ENCODE results near the gene LORICRIN. TPM values are rescaled to one million over a fixed set of nuclear protein-coding genes. Genes with fewer than 3 reads are reported as not detected.

LORICRIN gene
- total and polyA plus RNA-seq, 2 donors (not counting 1 experiment from before 2014, with no cell fraction given), result 0.39 TPM; not detected in 1

DNA sequence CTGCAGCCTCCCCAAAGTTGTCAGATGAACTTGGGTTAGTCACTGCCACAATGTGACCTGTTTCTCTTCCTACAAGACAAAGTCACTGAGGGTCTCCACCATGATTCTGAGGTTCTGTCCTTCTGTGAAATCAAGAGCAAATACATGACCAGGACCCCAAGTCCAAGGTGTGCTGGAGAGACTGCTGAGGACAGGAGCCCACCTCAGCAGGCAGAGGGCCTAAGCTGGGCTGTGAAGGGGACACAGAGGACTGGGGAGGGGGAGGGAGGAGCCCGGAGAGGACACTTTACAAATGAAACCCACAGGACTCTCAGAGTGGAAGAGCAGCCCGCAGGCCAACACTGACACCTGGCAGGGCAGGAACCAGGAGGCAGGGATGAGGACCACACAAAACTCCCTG, 50.0 kb downstream of the LORICRIN start:
- no peaks in the 10 kb centered on the region for H3K4me1 Mint-ChIP-seq
- 92% methylated on average over 2 of the region's 2 CpGs for WGBS (ENCODE audit: insufficient coverage)
- TF ChIP-seq, protein P1, sequence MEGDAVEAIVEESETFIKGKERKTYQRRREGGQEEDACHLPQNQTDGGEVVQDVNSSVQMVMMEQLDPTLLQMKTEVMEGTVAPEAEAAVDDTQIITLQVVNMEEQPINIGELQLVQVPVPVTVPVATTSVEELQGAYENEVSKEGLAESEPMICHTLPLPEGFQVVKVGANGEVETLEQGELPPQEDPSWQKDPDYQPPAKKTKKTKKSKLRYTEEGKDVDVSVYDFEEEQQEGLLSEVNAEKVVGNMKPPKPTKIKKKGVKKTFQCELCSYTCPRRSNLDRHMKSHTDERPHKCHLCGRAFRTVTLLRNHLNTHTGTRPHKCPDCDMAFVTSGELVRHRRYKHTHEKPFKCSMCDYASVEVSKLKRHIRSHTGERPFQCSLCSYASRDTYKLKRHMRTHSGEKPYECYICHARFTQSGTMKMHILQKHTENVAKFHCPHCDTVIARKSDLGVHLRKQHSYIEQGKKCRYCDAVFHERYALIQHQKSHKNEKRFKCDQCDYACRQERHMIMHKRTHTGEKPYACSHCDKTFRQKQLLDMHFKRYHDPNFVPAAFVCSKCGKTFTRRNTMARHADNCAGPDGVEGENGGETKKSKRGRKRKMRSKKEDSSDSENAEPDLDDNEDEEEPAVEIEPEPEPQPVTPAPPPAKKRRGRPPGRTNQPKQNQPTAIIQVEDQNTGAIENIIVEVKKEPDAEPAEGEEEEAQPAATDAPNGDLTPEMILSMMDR (IDR thresholded peaks at IDR 0.05), result no peak
- TF ChIP-seq EZH2 (IDR thresholded peaks at IDR 0.05; ENCODE audit: borderline replicate concordance, insufficient read depth, low read depth, low read length, poor library complexity, severe bottlenecking), result no peak
- intact Hi-C loops (cut with micrococcal nuclease), result no loop called here
- H3K4me3 Mint-ChIP-seq, result no peak overlapping the region
- Histone ChIP-seq H3K27ac (ENCODE audit: low read length in 2 of 2) (no peak overlapping the region), H3K9ac (ENCODE audit: low read length) (no peak overlapping the region), H3K4me3 (ENCODE audit: control extremely low read depth in 1 of 5, extremely low read depth in 1 of 5, insufficient read depth in 1 of 5, low read depth in 2 of 5, low read length in 4 of 5) (no peak overlapping the region), H4K20me1 (ENCODE audit: control insufficient read depth, insufficient read depth, low read length, poor library complexity, severe bottlenecking) (no peaks in the 10 kb centered on the region), H3K27me3 (replicated peaks in 1 of 4; ENCODE audit: control extremely low read depth in 1 of 4, control insufficient read depth in 3 of 4, insufficient read depth in 4 of 4, low read length in 3 of 4) (peaks cover 0 to 3% (median 0%) of the 10 kb centered on the region in 4 experiments), H3K9me3 (ENCODE audit: control extremely low read depth in 1 of 3, control insufficient read depth in 2 of 3, insufficient read depth in 1 of 3, low read length in 2 of 3) (no peaks in the 10 kb centered on the region), H3K79me2 (ENCODE audit: control insufficient read depth, insufficient read depth, low read length) (no peaks in the 10 kb centered on the region), H3K4me2 (replicated peaks; ENCODE audit: low read depth, low read length, poor library complexity, severe bottlenecking) (no peak overlapping the region), H2AFZ (ENCODE audit: insufficient read depth, low read depth, low read length, poor library complexity, severe bottlenecking) (no peak overlapping the region), H3K36me3 (replicated peaks in 1 of 2; ENCODE audit: control extremely low read depth in 1 of 2, control insufficient read depth in 1 of 2, extremely low read depth in 1 of 2, insufficient read depth in 2 of 2, low read length in 1 of 2) (no peaks in the 10 kb centered on the region), H3K4me1 (ENCODE audit: control insufficient read depth in 2 of 2, insufficient read depth in 2 of 2, low read length in 2 of 2) (no peaks in the 10 kb centered on the region)
- DNase-seq (no peak), ATAC-seq (ENCODE audit: low read depth) (no peak)
- no peak overlapping the region for H3K27ac Mint-ChIP-seq
- peaks cover 42% of the 10 kb centered on the region for H3K27me3 Mint-ChIP-seq
- POLR2A ChIA-PET, result no interaction called here
- CTCF ChIA-PET, result no interaction called here
- H3K9me3 Mint-ChIP-seq (ENCODE audit: insufficient read depth), result no peaks in the 10 kb centered on the region

DNA sequence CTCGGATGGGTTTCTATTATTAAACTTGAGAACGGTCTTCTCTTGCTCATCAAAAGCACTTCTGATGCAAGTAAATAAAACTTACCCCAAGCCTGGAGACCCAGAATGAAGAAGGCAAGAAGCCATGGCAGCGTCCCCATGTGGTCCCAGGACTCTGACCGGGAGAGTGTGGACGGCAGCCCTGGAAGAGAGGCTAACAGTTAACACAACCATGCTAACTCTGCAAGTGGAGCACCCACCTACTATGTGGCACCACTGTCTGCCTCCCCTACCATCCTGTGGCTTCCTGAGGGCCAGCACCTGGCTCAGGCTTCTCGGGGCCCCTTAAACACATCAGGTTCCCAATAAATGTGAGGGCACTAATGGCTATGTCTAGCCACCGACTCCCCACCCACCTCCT, 51.0 kb downstream of the LORICRIN start:
- no peak overlapping the region for H3K27ac ChIP-seq (ENCODE audit: low read length in 2 of 2)
- H3K4me3 ChIP-seq (ENCODE audit: control extremely low read depth in 1 of 5, extremely low read depth in 1 of 5, insufficient read depth in 1 of 5, low read depth in 2 of 5, low read length in 4 of 5), result no peak overlapping the region
- DNase-seq (no peak), ATAC-seq (ENCODE audit: low read depth) (no peak)
- peaks cover 2% of the 10 kb centered on the region for H3K9me3 Mint-ChIP-seq (ENCODE audit: insufficient read depth)
- no peak overlapping the region for H3K9ac ChIP-seq (ENCODE audit: low read length)
- no peaks in the 10 kb centered on the region for H4K20me1 ChIP-seq (ENCODE audit: control insufficient read depth, insufficient read depth, low read length, poor library complexity, severe bottlenecking)
- H3K36me3 ChIP-seq (replicated peaks in 1 of 2; ENCODE audit: control extremely low read depth in 1 of 2, control insufficient read depth in 1 of 2, extremely low read depth in 1 of 2, insufficient read depth in 2 of 2, low read length in 1 of 2), result no peaks in the 10 kb centered on the region
- no peaks in the 10 kb centered on the region for H3K4me1 ChIP-seq (ENCODE audit: control insufficient read depth in 2 of 2, insufficient read depth in 2 of 2, low read length in 2 of 2)
- ChIA-PET POLR2A (no interaction called here), CTCF (no interaction called here)
- H3K27me3 ChIP-seq (replicated peaks in 1 of 4; ENCODE audit: control extremely low read depth in 1 of 4, control insufficient read depth in 3 of 4, insufficient read depth in 4 of 4, low read length in 3 of 4), result peaks cover 0 to 3% (median 0%) of the 10 kb centered on the region in 4 experiments
- intact Hi-C loops (cut with micrococcal nuclease), result no loop called here
- H3K4me1 Mint-ChIP-seq, result no peaks in the 10 kb centered on the region
- H3K79me2 ChIP-seq (ENCODE audit: control insufficient read depth, insufficient read depth, low read length), result no peaks in the 10 kb centered on the region
- no peak overlapping the region for H3K4me3 Mint-ChIP-seq
- no peak for TF ChIP-seq EZH2 (IDR thresholded peaks at IDR 0.05; ENCODE audit: borderline replicate concordance, insufficient read depth, low read depth, low read length, poor library complexity, severe bottlenecking)
- TF ChIP-seq, protein P1 (IDR thresholded peaks at IDR 0.05), result no peak
- WGBS (ENCODE audit: insufficient coverage), result 71% methylated on average over 6 of the region's 7 CpGs
- no peak overlapping the region for H3K27ac Mint-ChIP-seq
- H2AFZ ChIP-seq (ENCODE audit: insufficient read depth, low read depth, low read length, poor library complexity, severe bottlenecking), result no peak overlapping the region
- H3K9me3 ChIP-seq (ENCODE audit: control extremely low read depth in 1 of 3, control insufficient read depth in 2 of 3, insufficient read depth in 1 of 3, low read length in 2 of 3), result no peaks in the 10 kb centered on the region
- H3K4me2 ChIP-seq (replicated peaks; ENCODE audit: low read depth, low read length, poor library complexity, severe bottlenecking), result no peak overlapping the region
- peaks cover 39% of the 10 kb centered on the region for H3K27me3 Mint-ChIP-seq

Other genes starting within 250 kb of the LORICRIN start
- not detected in 2 replicates for gene SPRR1B, start 228.5 kb upstream of the LORICRIN start, total RNA-seq
- not detected in 2 replicates for gene SPRR1B, start 228.5 kb upstream of the LORICRIN start, polyA plus RNA-seq
- not detected in 2 replicates for gene SPRR2D, start 218.6 kb upstream of the LORICRIN start, total RNA-seq
- gene SPRR2D, start 218.6 kb upstream of the LORICRIN start, polyA plus RNA-seq, result not detected in 2 replicates
- not detected in 2 replicates for gene SPRR2A, start 202.2 kb upstream of the LORICRIN start, total RNA-seq
- gene SPRR2A, start 202.2 kb upstream of the LORICRIN start, polyA plus RNA-seq, result not detected in 2 replicates
- not detected in 2 replicates for gene SPRR2B, start 188.1 kb upstream of the LORICRIN start, total RNA-seq
- not detected in 2 replicates for gene SPRR2B, start 188.1 kb upstream of the LORICRIN start, polyA plus RNA-seq
- gene SPRR2E, start 165.2 kb upstream of the LORICRIN start, total RNA-seq, result not detected in 2 replicates
- gene SPRR2E, start 165.2 kb upstream of the LORICRIN start, polyA plus RNA-seq, result not detected in 2 replicates
- gene SPRR2F, start 146.2 kb upstream of the LORICRIN start, total RNA-seq, result not detected in 2 replicates
- not detected in 2 replicates for gene SPRR2F, start 146.2 kb upstream of the LORICRIN start, polyA plus RNA-seq
- not detected in 2 replicates for gene SPRR2G, start 108.8 kb upstream of the LORICRIN start, total RNA-seq
- not detected in 2 replicates for gene SPRR2G, start 108.8 kb upstream of the LORICRIN start, polyA plus RNA-seq
- not detected in 2 replicates for gene LELP1, start 56.3 kb upstream of the LORICRIN start, total RNA-seq
- not detected in 2 replicates for gene LELP1, start 56.3 kb upstream of the LORICRIN start, polyA plus RNA-seq
- not detected in 2 replicates for gene PRR9, start 42.1 kb upstream of the LORICRIN start, total RNA-seq
- gene PRR9, start 42.1 kb upstream of the LORICRIN start, polyA plus RNA-seq, result not detected in 2 replicates
- not detected in 2 replicates for gene PGLYRP3, start 53.3 kb downstream of the LORICRIN start, total RNA-seq
- gene PGLYRP3, start 53.3 kb downstream of the LORICRIN start, polyA plus RNA-seq, result not detected in 2 replicates
- gene PGLYRP4, start 89.2 kb downstream of the LORICRIN start, total RNA-seq, result not detected in 2 replicates
- not detected in 2 replicates for gene PGLYRP4, start 89.2 kb downstream of the LORICRIN start, polyA plus RNA-seq
- 3.9 and 4.2 TPM in 2 replicates for gene S100A9, start 98.2 kb downstream of the LORICRIN start, total RNA-seq
- gene S100A9, start 98.2 kb downstream of the LORICRIN start, polyA plus RNA-seq, result 28.2 and 66.6 TPM in 2 replicates
- gene S100A12, start 115.9 kb downstream of the LORICRIN start, total RNA-seq, result not detected in 2 replicates
- gene S100A12, start 115.9 kb downstream of the LORICRIN start, polyA plus RNA-seq, result 1.4 and 3.4 TPM in 2 replicates
- gene S100A8, start 131.4 kb downstream of the LORICRIN start, total RNA-seq, result 1.9 and 3.3 TPM in 2 replicates
- 8.9 and 16.7 TPM in 2 replicates for gene S100A8, start 131.4 kb downstream of the LORICRIN start, polyA plus RNA-seq
- not detected in 2 replicates for gene S100A7A, start 156.8 kb downstream of the LORICRIN start, total RNA-seq
- not detected in 2 replicates for gene S100A7A, start 156.8 kb downstream of the LORICRIN start, polyA plus RNA-seq
- gene S100A7, start 201.0 kb downstream of the LORICRIN start, total RNA-seq, result not detected in 2 replicates
- not detected in 2 replicates for gene S100A7, start 201.0 kb downstream of the LORICRIN start, polyA plus RNA-seq

All from B cell (primary cell).